ENCODE results near the gene ARMC5. TPM values are rescaled to one million over a fixed set of nuclear protein-coding genes. Genes with fewer than 3 reads are reported as not detected.

The ARMC5 gene
- total RNA-seq, 4 donors from 2014 or later = 13.9 to 24.3 (median 19.4) TPM

- H3K9me3 ChIP-seq = no peaks in the 10 kb centered on the region
- peak overlapping the region; percentile 92 to 100 (median 98) for H3K27ac ChIP-seq
- in situ Hi-C loops (cut with MboI; ENCODE audit: low sequenced_read_pairs in 4 of 4) = loop anchor here in 2 of 4 donors (25.0 kb wide), 2 partner anchors 441 to 466 kb away; partner anchors contain the start of genes HSD3B7 (in 1 of the 2) and SETD1A (in 1 of the 2)
- no peaks in the 10 kb centered on the region for H3K27me3 ChIP-seq
- ATAC-seq (peak; percentile 41 to 51), DNase-seq (peak in 1 of 2 donors; percentile 61)
- H3K36me3 ChIP-seq = peaks cover 0 to 8% of the 10 kb centered on the region in 2 donors
- intact Hi-C loops (cut with DNase I; ENCODE audit: low total_unique reads) = loop anchor here (1.0 to 2.0 kb wide), 3 partner anchors 25 to 214 kb away; partner anchors contain the start of genes ARMC5 and TRIM72
- H3K4me1 ChIP-seq = peaks cover 61 to 68% of the 10 kb centered on the region in 2 donors
- H3K4me3 ChIP-seq = peak overlapping the region in 3 of 4 donors; percentile 67 to 83 (median 78)
- TF ChIP-seq CTCF (IDR thresholded peaks at IDR 0.05 in 4 of 5, conservative IDR thresholded peaks at IDR 0.05 in 1 of 5) (no peak), POLR2A (IDR thresholded peaks at IDR 0.05) (no peak)
Observed at GRCh38 chr16:31428638-31429247, 30.6 kb upstream of the ARMC5 start.

GRCh38 chr16:31429314-31429713 lies 30.0 kb upstream of the ARMC5 start:
- H3K4me3 ChIP-seq = peak overlapping the region in 1 of 4 donors; percentile 7
- in situ Hi-C loops (cut with MboI; ENCODE audit: low sequenced_read_pairs in 4 of 4) (loop anchor here in 2 of 4 donors (25.0 kb wide), 2 partner anchors 442 to 467 kb away; partner anchors contain the start of genes HSD3B7 (in 1 of the 2) and SETD1A (in 1 of the 2)), intact Hi-C loops (cut with DNase I; ENCODE audit: low total_unique reads) (loop anchor here (2.0 kb wide), 1 partner anchor 215 kb away; the partner anchor contains the start of gene TRIM72)

GRCh38 chr16:31429796-31430195 lies 29.5 kb upstream of the ARMC5 start:
- TF ChIP-seq POLR2A (IDR thresholded peaks at IDR 0.05) (no peak), CTCF (IDR thresholded peaks at IDR 0.05 in 4 of 5, conservative IDR thresholded peaks at IDR 0.05 in 1 of 5) (peak in 1 of 5 experiments; percentile 4)
- H3K36me3 ChIP-seq = peaks cover 0 to 8% of the 10 kb centered on the region in 2 donors
- H3K27me3 ChIP-seq = no peaks in the 10 kb centered on the region
- H3K9me3 ChIP-seq = no peaks in the 10 kb centered on the region
- H3K4me1 ChIP-seq = peaks cover 55 to 59% of the 10 kb centered on the region in 2 donors
- DNase-seq (no peak), ATAC-seq (peak in 1 of 2 donors; percentile 32)
- intact Hi-C loops (cut with DNase I; ENCODE audit: low total_unique reads) (loop anchor here (2.0 kb wide), 1 partner anchor 215 kb away; the partner anchor contains the start of gene TRIM72), in situ Hi-C loops (cut with MboI; ENCODE audit: low sequenced_read_pairs in 4 of 4) (loop anchor here in 2 of 4 donors (25.0 kb wide), 2 partner anchors 442 to 467 kb away; partner anchors contain the start of genes HSD3B7 (in 1 of the 2) and SETD1A (in 1 of the 2))
- H3K4me3 ChIP-seq = no peak overlapping the region
- peak overlapping the region; percentile 92 to 100 (median 98) for H3K27ac ChIP-seq

More at GRCh38 chr16:31429314-31429713, 30.0 kb upstream of the ARMC5 start:
- peaks cover 58 to 63% of the 10 kb centered on the region in 2 donors for H3K4me1 ChIP-seq
- H3K27ac ChIP-seq = peak overlapping the region; percentile 92 to 100 (median 98)
- TF ChIP-seq CTCF (IDR thresholded peaks at IDR 0.05 in 4 of 5, conservative IDR thresholded peaks at IDR 0.05 in 1 of 5) (peak in 1 of 5 experiments; percentile 4), POLR2A (IDR thresholded peaks at IDR 0.05) (peak; percentile 17 to 44)
- H3K36me3 ChIP-seq = peaks cover 0 to 8% of the 10 kb centered on the region in 2 donors
- peak; percentile 86 to 91 for DNase-seq
- no peaks in the 10 kb centered on the region for H3K9me3 ChIP-seq
- H3K27me3 ChIP-seq = no peaks in the 10 kb centered on the region
- ATAC-seq = peak; percentile 76 to 81

GRCh38 chr16:31430380-31431052 lies 28.8 kb upstream of the ARMC5 start:
- H3K36me3 ChIP-seq = peaks cover 0 to 8% of the 10 kb centered on the region in 2 donors
- H3K4me3 ChIP-seq = no peak overlapping the region
- TF ChIP-seq POLR2A (IDR thresholded peaks at IDR 0.05) = no peak
- no peak for TF ChIP-seq CTCF (IDR thresholded peaks at IDR 0.05 in 4 of 5, conservative IDR thresholded peaks at IDR 0.05 in 1 of 5)
- H3K27ac ChIP-seq = peak overlapping the region; percentile 92 to 100 (median 98)
- DNase-seq (peak in 1 of 2 donors; percentile 22), ATAC-seq (no peak)
- no peaks in the 10 kb centered on the region for H3K9me3 ChIP-seq
- in situ Hi-C loops (cut with MboI; ENCODE audit: low sequenced_read_pairs in 4 of 4) = loop anchor here in 2 of 4 donors (25.0 kb wide), 2 partner anchors 443 to 468 kb away; partner anchors contain the start of genes HSD3B7 (in 1 of the 2) and SETD1A (in 1 of the 2)
- H3K4me1 ChIP-seq = peaks cover 50 to 54% of the 10 kb centered on the region in 2 donors
- intact Hi-C loops (cut with DNase I; ENCODE audit: low total_unique reads) = no loop called here
- H3K27me3 ChIP-seq = no peaks in the 10 kb centered on the region

Data from gastrocnemius medialis (tissue), 4 donors.